Endothelial cell of umbilical vein (primary cell): Measurements from ENCODE around the gene HYPK.

Experiments used
- CTCF ChIP-seq, 2 donors: IDR thresholded peaks; 1 replicate in 1 of 2; 2 replicates in 1 of 2; pipeline ENCODE4 v1.5.1; 2011; ENCODE audit warnings: low read length in 2 of 2, mild to moderate bottlenecking in 2 of 2, moderate library complexity in 2 of 2, control low read depth in 1 of 2, inconsistent platforms in 1 of 2, low read depth in 1 of 2; ENCODE audit not compliant: insufficient read depth in 1 of 2; ENCODE audit errors: extremely low read depth in 1 of 2
- FOS ChIP-seq: IDR thresholded peaks from 2 replicates; pipeline ENCODE4 v1.6.1; 2011; ENCODE audit warnings: mild to moderate bottlenecking, low read length, moderate library complexity, borderline replicate concordance; ENCODE audit not compliant: insufficient read depth
- POLR2A ChIP-seq: IDR thresholded peaks from 2 replicates; pipeline ENCODE4 v1.6.1; 2012; ENCODE audit warnings: low read depth, mild to moderate bottlenecking, control low read depth, low read length
- POLR2AphosphoS5 ChIP-seq: IDR thresholded peaks from 2 replicates; pipeline ENCODE4 v1.6.1; 2012; ENCODE audit warnings: low read depth, mild to moderate bottlenecking, control low read depth, low read length, moderate library complexity; ENCODE audit not compliant: insufficient read depth

GRCh38 chr15:43795197-43795596 lies 5.2 kb upstream of the HYPK start:
- TF ChIP-seq POLR2A (peak; percentile 41), POLR2AphosphoS5 (no peak), CTCF (IDR thresholded peaks at IDR 0.05; ENCODE audit: extremely low read depth in 1 of 2, insufficient read depth in 1 of 2, low read depth in 1 of 2, low read length in 2 of 2) (no peak), FOS (no peak)
